HG02852 (cell line): ENCODE data around the gene CLIC5.
A peak's percentile ranks its signal among the peaks of the same experiment; 100 is the strongest.

Source experiments
- ATAC-seq: cut with Tn5 transposase; IDR thresholded peaks from one replicate; pipeline ENCODE4 v1.9.1; 2021; ENCODE audit warnings: mild to moderate bottlenecking, moderate library complexity; ENCODE audit not compliant: unreplicated experiment

The CLIC5 gene

GRCh38 chr6:46015119-46015968 lies at the start of gene CLIC5:
Gene CLIC5, minus strand, starts transcription at chr6:46015860. Its CDS starts 318 bp downstream, at chr6:46015542.
- no peak for ATAC-seq

DNA sequence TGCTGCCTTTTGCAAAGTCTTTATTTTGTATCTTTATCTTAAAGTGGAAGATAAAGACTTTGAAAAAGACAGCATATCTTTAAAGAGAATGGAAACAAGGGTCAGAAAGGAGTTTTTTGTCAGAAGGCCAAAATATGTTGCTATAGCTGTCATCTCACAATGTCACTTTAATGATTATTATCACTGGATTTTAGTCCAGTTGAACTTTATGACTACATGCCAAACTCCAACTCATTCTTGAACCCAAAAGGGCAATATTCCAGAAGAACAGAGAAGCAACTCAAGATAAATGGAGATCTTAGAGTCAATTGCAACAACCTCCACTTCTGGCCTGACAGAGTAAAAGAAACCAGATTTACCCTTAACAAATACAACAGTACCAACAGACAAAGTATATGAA lies 47.3 kb upstream of the CLIC5 start:
- ATAC-seq = no peak

- no peak for ATAC-seq
Observed at GRCh38 chr6:46062312-46062711, 46.7 kb upstream of the CLIC5 start.

- no peak for ATAC-seq
Observed at GRCh38 chr6:46061497-46061896, 45.8 kb upstream of the CLIC5 start.

DNA sequence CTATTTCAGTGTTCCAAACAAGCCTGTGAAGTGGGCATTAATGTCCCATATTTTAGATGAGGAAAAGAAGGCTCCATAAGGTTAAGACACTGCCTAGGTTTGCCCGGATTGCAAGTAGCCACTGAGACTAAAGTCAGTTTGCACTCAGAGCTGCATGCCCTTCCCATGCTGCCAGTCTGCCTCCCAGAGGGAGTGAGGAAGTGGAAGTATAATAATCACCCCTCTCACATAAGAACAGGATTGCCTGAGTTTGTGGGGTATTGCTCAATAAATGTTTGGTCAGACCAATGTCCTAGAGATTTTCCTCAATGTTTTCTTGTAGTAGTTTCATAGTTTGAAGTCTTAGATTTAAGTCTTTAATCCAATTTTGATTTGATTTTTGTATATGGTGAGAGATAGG lies 43.9 kb upstream of the CLIC5 start:
- ATAC-seq = no peak

DNA sequence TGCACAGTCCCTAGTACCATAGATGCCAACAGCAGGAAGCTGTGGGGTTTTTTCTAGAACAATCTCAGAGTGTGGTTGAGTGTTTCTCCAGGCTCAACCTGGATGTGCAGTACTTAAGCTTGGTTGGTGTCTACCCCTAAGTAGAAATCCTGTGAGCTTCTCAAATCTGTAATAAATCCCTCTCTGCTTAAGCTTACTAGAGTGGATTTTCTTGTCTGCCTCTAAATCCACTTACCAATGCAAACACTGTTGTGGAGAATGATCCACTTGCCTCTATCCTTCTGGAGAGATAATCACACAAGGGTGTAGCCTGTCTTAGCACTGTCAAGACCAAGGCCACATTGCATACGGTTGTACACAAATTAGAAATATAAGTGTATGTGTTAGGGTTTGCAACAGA lies 43.3 kb upstream of the CLIC5 start:
- ATAC-seq = no peak

- ATAC-seq = no peak
Observed at GRCh38 chr6:46057792-46058191, 42.1 kb upstream of the CLIC5 start.

DNA sequence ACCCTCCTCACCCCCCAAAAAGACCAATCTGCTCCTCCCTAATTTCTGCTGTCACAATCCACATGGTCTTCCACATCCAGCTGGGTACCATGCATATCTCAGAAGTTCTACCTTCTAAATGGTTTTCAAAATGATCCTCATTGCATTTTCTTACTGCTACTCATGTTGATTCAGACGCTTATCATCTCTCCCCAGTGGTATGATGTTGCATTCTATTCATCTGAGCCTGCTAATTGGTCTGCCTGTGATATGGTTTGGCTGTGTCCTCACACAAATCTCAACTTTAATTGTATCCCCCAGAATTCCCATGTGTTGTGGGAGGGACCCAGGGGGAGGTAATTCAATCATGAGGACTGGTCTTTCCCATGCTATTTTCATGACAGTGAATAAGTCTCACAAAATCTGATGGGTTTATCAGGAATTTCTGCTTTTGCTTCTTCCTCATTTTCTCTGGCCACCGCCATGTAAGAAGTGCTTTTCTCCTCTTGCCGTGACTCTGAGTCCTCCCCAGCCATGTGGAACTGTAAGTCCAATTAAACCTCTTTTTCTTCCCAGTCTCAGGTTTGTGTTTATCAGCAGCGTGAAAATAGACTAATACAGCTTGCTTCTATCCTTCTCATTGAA lies 41.4 kb upstream of the CLIC5 start:
- no peak for ATAC-seq

- ATAC-seq = no peak
Observed at GRCh38 chr6:46054516-46054915, 38.9 kb upstream of the CLIC5 start.

DNA sequence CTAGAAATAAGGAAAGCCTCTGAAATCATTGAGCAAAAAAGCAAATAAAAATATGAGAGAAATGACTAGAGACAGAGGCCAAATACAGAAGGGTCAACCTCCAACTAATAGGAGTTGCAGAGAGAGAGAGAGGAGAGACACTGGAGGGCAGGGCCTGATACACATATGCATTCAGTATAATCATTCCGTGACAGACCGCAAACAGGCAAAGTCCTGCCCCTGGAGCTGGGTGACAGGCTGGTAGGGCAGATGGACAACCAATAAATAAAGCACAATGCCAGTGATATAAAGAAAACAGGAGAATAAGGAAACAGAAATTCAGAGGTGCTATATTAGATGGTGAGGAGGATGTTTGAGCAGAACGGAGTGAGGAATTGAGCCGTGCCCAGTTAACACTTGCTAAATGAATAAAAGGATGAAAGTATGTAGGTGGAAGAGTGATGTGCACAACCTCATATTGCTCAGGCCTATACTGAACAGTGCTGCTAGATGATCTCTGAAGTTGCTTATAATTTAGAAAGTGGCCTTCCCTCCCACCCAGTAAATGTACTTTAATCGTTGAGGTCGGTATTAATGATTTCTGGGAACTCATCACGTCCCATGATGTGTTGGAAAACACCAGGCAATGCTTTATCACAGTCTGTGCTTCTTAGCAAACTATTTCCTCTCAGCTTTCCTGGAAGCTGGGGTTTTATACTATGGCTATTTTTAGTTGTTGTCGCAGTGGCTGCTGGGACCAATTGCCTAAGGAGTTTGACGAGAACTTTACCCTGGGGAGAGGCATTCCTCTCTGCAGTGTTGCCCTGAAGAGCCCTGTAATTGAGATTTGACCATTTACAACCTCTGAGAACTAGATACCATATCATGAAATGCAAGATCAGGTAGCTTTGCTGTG lies 37.6 kb upstream of the CLIC5 start:
- ATAC-seq = no peak

- no peak for ATAC-seq
Observed at GRCh38 chr6:46052479-46052878, 36.8 kb upstream of the CLIC5 start.

DNA sequence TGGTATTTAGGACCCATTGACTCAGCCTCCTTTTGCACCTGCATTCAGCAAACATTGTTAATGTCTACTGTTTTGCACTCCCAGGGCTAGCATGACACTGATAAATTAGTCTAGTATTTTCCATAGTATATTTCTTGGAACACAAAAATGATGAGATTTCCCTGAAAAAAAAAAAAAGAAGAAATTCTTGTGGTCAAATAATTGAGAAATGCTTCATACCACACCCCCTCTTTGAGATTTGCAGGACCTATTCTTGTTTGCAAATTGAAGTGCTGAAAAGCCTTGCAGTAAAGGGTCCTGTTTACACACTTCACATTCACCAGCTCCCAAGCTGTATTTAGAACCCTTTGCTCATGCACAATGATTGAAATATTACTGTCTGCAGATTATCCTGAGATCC lies 36.3 kb upstream of the CLIC5 start:
- ATAC-seq = no peak

DNA sequence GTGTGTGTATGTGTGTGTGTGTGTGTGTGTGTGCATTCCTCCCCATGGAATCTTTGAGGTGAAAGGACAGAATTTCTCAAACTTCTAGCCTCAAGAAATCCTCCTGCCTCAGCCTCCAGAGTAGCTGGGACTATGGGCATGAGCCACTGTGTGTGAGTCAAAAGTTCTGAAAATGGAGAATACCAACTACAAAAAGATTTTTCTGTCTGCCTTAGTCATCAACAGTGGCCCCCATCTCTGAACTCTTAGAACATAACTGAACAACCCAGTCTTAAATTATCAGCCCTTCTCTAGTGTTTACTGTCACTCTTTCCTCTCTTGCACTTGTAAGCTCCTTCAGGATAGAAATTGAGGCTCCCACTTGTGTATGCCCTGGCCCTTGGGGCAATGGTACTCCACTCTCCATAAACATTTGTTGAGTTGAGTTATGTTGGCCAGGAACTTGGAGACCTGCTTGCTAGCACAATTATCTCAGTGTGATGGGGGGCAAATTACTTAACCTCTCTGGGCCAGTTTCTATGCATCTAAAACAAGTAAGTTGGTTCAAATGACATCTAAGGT lies 35.3 kb upstream of the CLIC5 start:
- ATAC-seq = no peak

DNA sequence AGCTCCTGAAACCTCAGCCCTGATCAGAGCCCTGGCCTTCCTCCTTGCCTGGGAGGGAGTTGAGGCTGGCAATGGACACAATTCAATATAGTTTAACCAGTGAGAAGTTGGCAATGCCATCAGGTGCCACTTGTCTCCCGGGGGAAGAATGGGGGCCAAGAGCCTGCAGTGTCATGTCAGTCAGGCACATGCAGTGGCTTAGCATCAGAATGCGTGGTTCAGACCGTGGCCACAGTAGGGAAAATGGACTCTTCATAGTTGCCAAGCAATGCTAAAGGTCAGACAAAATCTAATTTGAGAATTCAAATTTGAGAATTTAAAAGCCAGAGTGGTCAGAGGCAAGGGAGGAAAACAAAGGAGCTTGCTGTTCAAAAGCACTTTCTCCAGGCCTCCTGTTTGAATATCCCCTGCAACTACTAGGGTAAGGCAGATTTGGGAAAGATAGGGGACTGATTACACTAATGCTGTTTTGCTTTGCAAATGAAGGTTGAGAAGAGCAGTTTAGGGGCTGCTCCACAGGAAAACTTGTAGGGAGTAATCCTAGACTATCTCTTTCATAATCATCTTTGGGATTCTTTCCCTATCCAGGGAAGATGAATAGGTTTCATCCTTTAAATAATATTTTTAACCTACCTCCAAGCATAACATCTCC lies 33.1 kb upstream of the CLIC5 start:
- ATAC-seq = no peak

DNA sequence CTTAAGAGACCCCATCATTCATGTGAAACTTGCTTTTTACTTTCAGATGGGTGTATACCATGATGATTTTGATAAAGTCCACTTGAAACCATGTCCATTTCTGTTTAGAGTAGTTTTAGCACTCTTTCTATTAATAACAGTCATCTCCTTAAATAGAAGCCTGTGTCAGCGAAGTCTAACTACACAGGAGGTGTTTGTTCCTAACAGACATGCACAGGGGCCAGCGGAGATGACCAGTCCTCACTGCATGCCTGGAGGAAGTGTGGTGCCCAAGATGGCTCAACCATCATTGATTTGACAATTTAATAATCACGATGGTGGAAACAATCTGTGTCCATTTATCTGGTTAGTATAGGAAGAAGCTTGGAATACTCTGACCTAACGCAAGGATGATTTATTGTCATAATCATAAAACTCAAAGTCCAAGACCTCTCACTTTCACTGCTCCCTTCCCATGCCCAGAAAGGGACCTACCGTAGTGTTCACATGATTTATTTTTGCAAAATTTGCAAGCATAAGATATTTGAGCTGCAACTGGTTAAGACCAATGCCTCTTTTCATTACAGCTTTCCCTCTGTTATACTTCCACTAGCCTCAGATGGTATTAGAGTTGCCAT lies 31.0 kb upstream of the CLIC5 start:
- ATAC-seq = no peak

DNA sequence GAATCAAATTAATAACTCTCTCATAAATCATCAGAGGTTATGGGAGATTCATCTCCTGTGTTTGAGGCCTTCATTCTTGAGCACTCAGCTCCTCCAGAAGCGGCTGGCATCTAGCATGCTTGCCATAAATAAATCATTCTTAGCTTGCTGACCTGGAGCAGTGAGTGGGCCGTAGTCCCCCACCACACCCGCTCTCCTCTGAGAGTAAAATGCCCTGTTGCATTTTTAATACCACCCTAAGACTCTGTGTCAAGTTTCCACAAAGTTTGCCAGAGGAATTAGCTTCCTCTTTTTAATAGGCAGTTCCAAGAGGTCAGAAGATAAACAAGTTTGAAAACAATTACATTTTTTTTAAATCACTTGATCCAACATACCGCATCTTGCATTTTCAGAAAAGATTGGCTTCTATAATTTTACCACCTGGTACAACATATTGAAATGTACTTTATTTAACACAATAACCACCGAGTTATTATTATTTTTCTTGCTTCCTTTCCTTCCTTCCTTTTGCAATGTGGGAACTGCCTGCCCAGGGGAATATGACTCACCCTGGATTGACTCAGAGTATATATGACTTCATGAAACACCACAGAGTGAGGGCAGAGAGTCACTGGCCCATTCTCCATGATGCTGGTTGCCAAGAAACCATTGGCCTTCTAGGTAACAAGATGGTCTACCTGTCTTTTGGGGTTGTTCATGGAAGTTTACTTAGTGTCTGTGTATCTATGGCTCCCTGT lies 29.4 kb upstream of the CLIC5 start:
- ATAC-seq = no peak

GRCh38 chr6:46042355-46042999 lies 26.8 kb upstream of the CLIC5 start:
- peak; percentile 84 for ATAC-seq

DNA sequence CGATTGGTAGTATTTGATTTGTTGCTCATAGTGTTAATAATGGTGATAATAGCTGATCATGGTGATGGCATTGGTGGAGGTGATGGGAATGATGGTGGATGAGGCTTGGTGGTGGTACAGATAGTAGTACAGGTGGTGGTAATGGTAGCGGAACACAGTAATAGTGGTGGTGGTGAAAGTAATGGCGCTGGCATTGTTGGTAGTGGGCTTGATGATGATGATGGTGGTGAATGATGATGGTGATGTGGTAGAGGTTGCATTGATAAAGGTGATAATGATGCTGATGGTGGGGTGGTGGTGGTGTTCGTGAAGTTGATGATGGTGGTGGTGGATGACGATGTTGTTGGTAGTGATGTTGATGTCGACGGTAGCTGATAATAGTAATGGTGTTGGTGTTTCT lies 24.6 kb upstream of the CLIC5 start:
- no peak for ATAC-seq

DNA sequence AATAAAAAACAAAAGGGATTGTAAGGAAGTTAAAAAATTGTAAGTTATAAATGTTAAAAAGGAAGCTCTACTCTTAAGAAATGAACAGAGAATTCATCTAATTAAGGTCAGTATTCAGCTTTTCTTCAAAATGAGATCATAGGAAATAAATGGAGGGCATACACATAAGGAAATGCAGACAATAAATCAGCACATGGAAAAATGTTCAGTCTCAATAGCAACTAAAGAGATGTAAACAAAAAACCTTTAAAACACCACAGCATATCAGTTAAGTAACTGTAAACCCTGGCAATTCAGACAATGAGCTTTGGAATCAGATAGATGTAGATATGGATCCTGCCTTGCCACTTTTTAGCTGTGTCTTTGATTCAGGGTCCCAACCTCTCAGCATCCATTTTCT lies 24.0 kb upstream of the CLIC5 start:
- no peak for ATAC-seq
